HEK293 (cell line): Measurements from ENCODE around the gene SPRY1.
A peak's percentile ranks its signal among the peaks of the same experiment; 100 is the strongest.

Experiments used
- CTCF ChIA-PET: fragments of 350-600 bp; formaldehyde crosslinking; extraction: SDS; loops from one replicate; lab custom pipeline; 2021; ENCODE audit warnings: antibody characterized with exemption; lab: Yijun Ruan, JAX
- POLR2A ChIA-PET: fragments of 300-600 bp; formaldehyde crosslinking; extraction: SDS; loops from one replicate; lab custom pipeline; 2020; ENCODE audit warnings: antibody characterized with exemption, inconsistent platforms; lab: Yijun Ruan, JAX
- H3K27ac ChIP-seq: fragments of 200-500 bp; sonication (Bioruptor generic); 2 replicates; pipeline ENCODE4 v1.5.1; 2014; ENCODE audit warnings: low read depth, low read length, control low read depth, inconsistent platforms; ENCODE audit errors: extremely low read depth
- H3K36me3 ChIP-seq, 2 experiments: fragments of 200-500 bp in 1 of 2; sonication (Bioruptor generic) in 1 of 2; 1 replicate in 1 of 2; 2 replicates in 1 of 2; pipeline ENCODE4 v1.5.1; 2014 to 2017; ENCODE audit warnings: inconsistent platforms in 2 of 2, low read length in 2 of 2; ENCODE audit not compliant: control insufficient read depth in 2 of 2, insufficient read depth in 1 of 2
- H3K4me1 ChIP-seq: fragments of 200-500 bp; sonication (Bioruptor generic); 2 replicates; pipeline ENCODE4 v1.5.1; 2014; ENCODE audit warnings: mild to moderate bottlenecking, low read length, inconsistent platforms; ENCODE audit not compliant: control insufficient read depth, insufficient read depth
- H3K4me3 ChIP-seq: 2 replicates; pipeline ENCODE4 v1.5.1; 2011; ENCODE audit warnings: low read depth, mild to moderate bottlenecking, control low read depth, low read length, moderate library complexity
- H3K9me3 ChIP-seq: fragments of 200-500 bp; sonication (Bioruptor generic); 2 replicates; pipeline ENCODE4 v1.5.1; 2014; ENCODE audit warnings: low read depth, low read length, inconsistent platforms; ENCODE audit not compliant: control insufficient read depth, insufficient read depth
- BCL11A ChIP-seq: fragments of 450-650 bp; formaldehyde crosslinking; IDR thresholded peaks from 2 replicates; pipeline ENCODE4 v1.5.1; 2016; ENCODE audit warnings: low read depth, missing biosample characterization, missing genetic modification characterization
- SALL2 ChIP-seq: fragments of 450-650 bp; formaldehyde crosslinking; IDR thresholded peaks from 2 replicates; pipeline ENCODE4 v1.5.0; 2017; ENCODE audit warnings: missing biosample characterization, mild to moderate bottlenecking, missing genetic modification characterization, borderline replicate concordance
- SETDB1 ChIP-seq: IDR thresholded peaks from one replicate; pipeline ENCODE4 v1.6.1; 2017; ENCODE audit warnings: mild to moderate bottlenecking, low read length, moderate library complexity, mixed read lengths; ENCODE audit not compliant: insufficient read length
- TRIM28 ChIP-seq: IDR thresholded peaks from 2 replicates; pipeline ENCODE4 v1.6.1; 2011; ENCODE audit warnings: low read length, control low read depth, borderline replicate concordance
- ZEB2 ChIP-seq: fragments of 450-650 bp; formaldehyde crosslinking; IDR thresholded peaks from 2 replicates; pipeline ENCODE4 v1.5.1; 2016; ENCODE audit warnings: missing biosample characterization, missing genetic modification characterization
- ZFHX2 ChIP-seq: fragments of 450-650 bp; formaldehyde crosslinking; conservative IDR thresholded peaks from 2 replicates; pipeline ENCODE4 v1.5.1; 2016; ENCODE audit warnings: missing biosample characterization, missing genetic modification characterization
- ZNF138 ChIP-seq: fragments of 450-650 bp; formaldehyde crosslinking; IDR thresholded peaks from 2 replicates; pipeline ENCODE4 v1.5.1; 2016; ENCODE audit warnings: missing biosample characterization, missing genetic modification characterization, borderline replicate concordance
- ZNF155 ChIP-seq: fragments of 450-650 bp; formaldehyde crosslinking; IDR thresholded peaks from 2 replicates; pipeline ENCODE4 v1.5.1; 2016; ENCODE audit warnings: missing biosample characterization, missing genetic modification characterization
- ZNF202 ChIP-seq: fragments of 450-650 bp; formaldehyde crosslinking; IDR thresholded peaks from 2 replicates; pipeline ENCODE4 v1.5.1; 2016; ENCODE audit warnings: missing biosample characterization, missing genetic modification characterization, borderline replicate concordance
- ZNF416 ChIP-seq: fragments of 450-650 bp; formaldehyde crosslinking; IDR thresholded peaks from 2 replicates; pipeline ENCODE4 v1.5.1; 2016; ENCODE audit warnings: missing biosample characterization, missing genetic modification characterization
- ZNF48 ChIP-seq: fragments of 450-650 bp; formaldehyde crosslinking; IDR thresholded peaks from 2 replicates; pipeline ENCODE4 v1.5.1; 2016; ENCODE audit warnings: missing biosample characterization, missing genetic modification characterization
- ZNF530 ChIP-seq: fragments of 450-650 bp; formaldehyde crosslinking; IDR thresholded peaks from 2 replicates; pipeline ENCODE4 v1.5.1; 2016; ENCODE audit warnings: low read depth, missing biosample characterization, missing genetic modification characterization
- ZNF549 ChIP-seq: fragments of 450-650 bp; IDR thresholded peaks from 2 replicates; pipeline ENCODE4 v1.5.1; 2018; ENCODE audit warnings: missing biosample characterization, missing genetic modification characterization, mild to moderate bottlenecking, inconsistent platforms, moderate library complexity
- ZNF623 ChIP-seq: fragments of 450-650 bp; formaldehyde crosslinking; IDR thresholded peaks from 2 replicates; pipeline ENCODE4 v1.5.1; 2016; ENCODE audit warnings: missing biosample characterization, missing genetic modification characterization
- ZNF624 ChIP-seq: fragments of 450-650 bp; formaldehyde crosslinking; IDR thresholded peaks from 2 replicates; pipeline ENCODE4 v1.5.1; 2017; ENCODE audit warnings: missing biosample characterization, missing genetic modification characterization
- ZNF677 ChIP-seq: fragments of 450-650 bp; IDR thresholded peaks from 2 replicates; pipeline ENCODE4 v1.5.0; 2018; ENCODE audit warnings: missing biosample characterization, mild to moderate bottlenecking, missing genetic modification characterization, moderate library complexity
- ZNF707 ChIP-seq: fragments of 450-650 bp; formaldehyde crosslinking; IDR thresholded peaks from 2 replicates; pipeline ENCODE4 v1.5.1; 2016; ENCODE audit warnings: missing biosample characterization, missing genetic modification characterization
- ZNF777 ChIP-seq: fragments of 450-650 bp; formaldehyde crosslinking; IDR thresholded peaks from 2 replicates; pipeline ENCODE4 v1.5.1; 2017; ENCODE audit warnings: missing biosample characterization, missing genetic modification characterization, borderline replicate concordance
- TF ChIP-seq, protein P1 (sequence below): fragments of 450-650 bp; formaldehyde crosslinking; IDR thresholded peaks from 2 replicates; pipeline ENCODE4 v1.5.1; 2016; ENCODE audit warnings: missing biosample characterization, missing genetic modification characterization
- TF ChIP-seq, protein P2 (sequence below): fragments of 450-650 bp; formaldehyde crosslinking; IDR thresholded peaks from 2 replicates; pipeline ENCODE4 v1.5.1; 2016; ENCODE audit warnings: missing biosample characterization, missing genetic modification characterization, low read depth
- TF ChIP-seq, protein P3 (sequence below): IDR thresholded peaks from 2 replicates; pipeline ENCODE4 v1.6.1; 2011; ENCODE audit warnings: mild to moderate bottlenecking, low read depth, low read length, borderline replicate concordance

The SPRY1 gene

DNA sequence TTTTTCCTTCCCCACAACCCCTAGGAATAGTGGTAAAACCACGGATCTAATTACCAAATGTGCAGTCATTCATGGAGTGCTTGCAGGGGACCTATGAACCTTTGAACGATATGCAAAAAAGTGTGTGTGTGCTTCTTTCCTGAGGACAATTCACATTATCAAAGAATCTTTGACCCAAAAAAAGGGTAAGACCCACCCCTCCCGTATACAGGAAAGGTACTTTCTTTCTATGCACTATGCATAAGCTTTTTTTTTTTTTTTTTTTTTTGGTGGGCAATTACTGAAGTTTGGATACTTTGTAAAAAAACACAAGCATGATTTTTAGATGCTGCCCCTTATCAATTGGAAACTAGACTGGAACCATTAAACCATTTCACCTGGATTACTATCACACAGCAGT is 31.4 kb downstream of the SPRY1 start:
- CTCF ChIA-PET, result no interaction called here

DNA sequence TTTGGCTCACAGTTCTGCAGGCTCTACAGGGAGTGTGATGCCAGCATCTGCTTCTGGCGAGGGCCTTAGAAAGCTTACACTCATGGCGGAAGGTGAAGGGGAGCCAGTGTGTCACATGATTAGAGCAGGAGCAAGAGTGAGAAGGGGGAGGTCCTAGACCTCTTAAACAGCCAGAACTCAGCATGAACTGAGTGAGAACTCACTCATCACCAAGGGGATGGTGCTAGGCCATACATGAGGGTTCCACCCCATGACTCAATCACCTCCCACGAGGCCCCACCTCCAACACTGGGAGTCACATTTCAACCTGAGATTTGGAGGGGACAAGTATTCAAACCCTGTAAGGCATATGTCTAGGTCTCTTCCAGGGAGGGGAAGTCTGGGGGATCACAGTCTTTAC is 33.4 kb downstream of the SPRY1 start:
- no peak for TF ChIP-seq ZNF777 (tag by site-specific recombination)
- Histone ChIP-seq H3K4me1 (no peaks in the 10 kb centered on the region), H3K9me3 (no peaks in the 10 kb centered on the region), H3K36me3 (no peaks in the 10 kb centered on the region), H3K4me3 (no peak overlapping the region), H3K27ac (no peak overlapping the region)
- POLR2A ChIA-PET, result no interaction called here
- CTCF ChIA-PET, result no interaction called here

More for the DNA sequence above, 31.4 kb downstream of the SPRY1 start:
- Histone ChIP-seq H3K36me3 (no peaks in the 10 kb centered on the region), H3K4me3 (no peak overlapping the region), H3K27ac (no peak overlapping the region), H3K9me3 (no peaks in the 10 kb centered on the region), H3K4me1 (no peaks in the 10 kb centered on the region)
- TF ChIP-seq, protein P1, sequence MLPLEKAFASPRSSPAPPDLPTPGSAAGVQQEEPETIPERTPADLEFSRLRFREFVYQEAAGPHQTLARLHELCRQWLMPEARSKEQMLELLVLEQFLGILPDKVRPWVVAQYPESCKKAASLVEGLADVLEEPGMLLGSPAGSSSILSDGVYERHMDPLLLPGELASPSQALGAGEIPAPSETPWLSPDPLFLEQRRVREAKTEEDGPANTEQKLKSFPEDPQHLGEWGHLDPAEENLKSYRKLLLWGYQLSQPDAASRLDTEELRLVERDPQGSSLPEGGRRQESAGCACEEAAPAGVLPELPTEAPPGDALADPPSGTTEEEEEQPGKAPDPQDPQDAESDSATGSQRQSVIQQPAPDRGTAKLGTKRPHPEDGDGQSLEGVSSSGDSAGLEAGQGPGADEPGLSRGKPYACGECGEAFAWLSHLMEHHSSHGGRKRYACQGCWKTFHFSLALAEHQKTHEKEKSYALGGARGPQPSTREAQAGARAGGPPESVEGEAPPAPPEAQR (tag by site-specific recombination), result no peak
- peak; percentile 43 for TF ChIP-seq SETDB1
- POLR2A ChIA-PET, result no interaction called here

DNA sequence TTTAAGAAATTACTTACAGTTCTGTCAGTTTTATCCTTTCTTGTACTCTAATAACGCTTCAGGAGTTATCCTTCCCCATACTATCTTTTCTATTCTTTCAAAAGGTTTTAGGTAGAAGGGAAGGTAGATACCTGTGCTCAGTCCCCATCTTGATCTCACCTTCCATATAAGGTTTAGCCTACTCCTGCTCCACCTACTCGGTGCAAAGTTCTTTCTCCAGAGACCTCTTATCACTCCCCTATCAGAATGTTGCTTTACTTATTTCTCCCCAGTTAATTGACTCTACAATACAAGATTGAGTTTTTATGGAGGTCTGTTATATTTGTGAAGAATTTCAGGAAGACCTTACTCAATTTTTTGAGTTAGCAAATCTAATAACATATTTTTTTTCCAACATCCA is 33.9 kb downstream of the SPRY1 start:
- TF ChIP-seq, protein P2, sequence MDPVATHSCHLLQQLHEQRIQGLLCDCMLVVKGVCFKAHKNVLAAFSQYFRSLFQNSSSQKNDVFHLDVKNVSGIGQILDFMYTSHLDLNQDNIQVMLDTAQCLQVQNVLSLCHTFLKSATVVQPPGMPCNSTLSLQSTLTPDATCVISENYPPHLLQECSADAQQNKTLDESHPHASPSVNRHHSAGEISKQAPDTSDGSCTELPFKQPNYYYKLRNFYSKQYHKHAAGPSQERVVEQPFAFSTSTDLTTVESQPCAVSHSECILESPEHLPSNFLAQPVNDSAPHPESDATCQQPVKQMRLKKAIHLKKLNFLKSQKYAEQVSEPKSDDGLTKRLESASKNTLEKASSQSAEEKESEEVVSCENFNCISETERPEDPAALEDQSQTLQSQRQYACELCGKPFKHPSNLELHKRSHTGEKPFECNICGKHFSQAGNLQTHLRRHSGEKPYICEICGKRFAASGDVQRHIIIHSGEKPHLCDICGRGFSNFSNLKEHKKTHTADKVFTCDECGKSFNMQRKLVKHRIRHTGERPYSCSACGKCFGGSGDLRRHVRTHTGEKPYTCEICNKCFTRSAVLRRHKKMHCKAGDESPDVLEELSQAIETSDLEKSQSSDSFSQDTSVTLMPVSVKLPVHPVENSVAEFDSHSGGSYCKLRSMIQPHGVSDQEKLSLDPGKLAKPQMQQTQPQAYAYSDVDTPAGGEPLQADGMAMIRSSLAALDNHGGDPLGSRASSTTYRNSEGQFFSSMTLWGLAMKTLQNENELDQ (tag by site-specific recombination), result no peak
- TF ChIP-seq, protein P3, sequence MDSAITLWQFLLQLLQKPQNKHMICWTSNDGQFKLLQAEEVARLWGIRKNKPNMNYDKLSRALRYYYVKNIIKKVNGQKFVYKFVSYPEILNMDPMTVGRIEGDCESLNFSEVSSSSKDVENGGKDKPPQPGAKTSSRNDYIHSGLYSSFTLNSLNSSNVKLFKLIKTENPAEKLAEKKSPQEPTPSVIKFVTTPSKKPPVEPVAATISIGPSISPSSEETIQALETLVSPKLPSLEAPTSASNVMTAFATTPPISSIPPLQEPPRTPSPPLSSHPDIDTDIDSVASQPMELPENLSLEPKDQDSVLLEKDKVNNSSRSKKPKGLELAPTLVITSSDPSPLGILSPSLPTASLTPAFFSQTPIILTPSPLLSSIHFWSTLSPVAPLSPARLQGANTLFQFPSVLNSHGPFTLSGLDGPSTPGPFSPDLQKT, result no peak
- TF ChIP-seq ZNF138, result no peak
- TF ChIP-seq ZNF677 (tag by site-specific recombination), result no peak
- TF ChIP-seq ZNF202, result no peak
- TF ChIP-seq ZNF624 (tag by site-specific recombination), result no peak
- no peak for TF ChIP-seq ZEB2 (tag by site-specific recombination)
- no peak for TF ChIP-seq ZNF549 (tag by site-specific recombination)
- TF ChIP-seq TRIM28, result no peak
- no peak for TF ChIP-seq SALL2 (tag by site-specific recombination)
- TF ChIP-seq BCL11A (tag by site-specific recombination), result no peak
- no peak for TF ChIP-seq ZNF155 (tag by site-specific recombination)
- TF ChIP-seq ZNF416 (tag by site-specific recombination), result no peak
- no peak for TF ChIP-seq ZFHX2
- no peak for TF ChIP-seq ZNF623 (tag by site-specific recombination)
- no peak for TF ChIP-seq ZNF530 (tag by site-specific recombination)
- no peak for TF ChIP-seq ZNF48 (tag by site-specific recombination)
- TF ChIP-seq ZNF707 (tag by site-specific recombination), result no peak
- Histone ChIP-seq H3K36me3 (no peaks in the 10 kb centered on the region), H3K9me3 (no peaks in the 10 kb centered on the region), H3K4me1 (no peaks in the 10 kb centered on the region), H3K4me3 (no peak overlapping the region), H3K27ac (no peak overlapping the region)
- ChIA-PET POLR2A (no interaction called here), CTCF (no interaction called here)
